ENCODE measurements around the gene COL15A1.

GRCh38 chr9:98949565-98949964 lies 5.9 kb downstream of the COL15A1 start:
- no peak for TF ChIP-seq CTCF (IDR thresholded peaks at IDR 0.05)
- no peak for TF ChIP-seq POLR2A (IDR thresholded peaks at IDR 0.05)

Measured in Peyer's patch (tissue), 4 donors.